Measurements from ENCODE around the gene AGAP1.

The AGAP1 gene

DNA sequence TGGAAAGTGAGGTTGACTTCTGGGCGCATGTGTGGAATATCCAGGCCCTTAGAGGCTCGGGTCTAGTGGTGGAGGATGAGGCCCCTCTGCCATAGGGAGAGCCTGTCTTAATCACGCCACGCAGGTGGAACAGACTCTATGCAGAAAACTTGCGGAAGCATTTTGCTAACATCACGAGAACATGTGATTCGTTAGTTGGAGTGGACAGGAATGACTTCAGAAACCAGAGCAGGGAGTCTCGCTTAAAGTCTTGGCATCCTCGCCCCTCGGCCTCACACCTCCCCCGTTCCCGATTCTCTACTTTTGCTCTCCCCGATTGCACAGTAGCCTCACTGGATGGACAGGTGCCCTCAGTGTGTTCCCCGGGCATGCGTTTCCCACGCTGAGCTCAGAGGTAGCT, 340.9 kb downstream of the AGAP1 start:
- DNase-seq, result no peak

DNA sequence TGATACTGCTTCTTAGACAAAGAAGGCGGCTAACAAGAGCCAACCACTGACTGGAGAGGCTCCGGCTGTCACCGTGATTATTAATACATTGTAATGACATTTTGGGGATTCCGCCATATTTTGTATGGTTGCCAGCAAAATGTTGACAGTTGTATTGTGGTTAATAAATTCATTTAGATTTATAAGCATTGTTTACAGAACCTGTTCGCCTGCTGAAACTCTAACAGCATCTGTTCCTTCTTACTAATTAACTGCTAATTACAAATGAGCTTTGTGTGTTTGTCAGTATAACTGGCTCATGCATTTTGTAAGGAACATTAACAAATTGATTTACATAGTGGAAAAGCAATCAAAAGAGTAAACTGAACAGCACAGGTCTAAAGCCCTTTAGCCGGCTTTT, 342.0 kb downstream of the AGAP1 start:
- no peak for DNase-seq

- no peak for DNase-seq
These were observed 342.7 kb downstream of the AGAP1 start for GRCh38 chr2:235836491-235836911.

GRCh38 chr2:235839226-235839625, 345.4 kb downstream of the AGAP1 start:
- DNase-seq, result no peak

- DNase-seq, result no peak
These were observed 346.1 kb downstream of the AGAP1 start for GRCh38 chr2:235839974-235840373.

DNA sequence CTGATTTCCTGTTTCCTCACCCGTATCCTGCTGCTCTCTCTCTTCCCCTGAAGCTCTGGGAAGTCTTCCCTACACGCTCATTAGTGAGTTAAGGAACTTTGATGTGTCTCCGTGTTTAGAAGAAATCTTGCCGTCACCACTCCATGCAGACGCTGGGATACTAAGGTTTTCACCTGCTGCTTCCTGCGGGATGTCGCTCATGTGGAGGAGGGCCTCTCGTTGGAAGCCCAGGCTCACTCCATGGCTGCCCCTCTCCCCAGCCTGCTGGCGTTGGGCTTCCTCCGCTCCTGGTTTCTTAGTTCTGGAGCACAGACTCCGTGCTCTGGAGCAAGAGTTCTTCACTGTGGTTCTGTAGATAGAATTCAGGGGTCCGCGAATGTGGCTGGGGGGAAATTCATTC, 348.0 kb downstream of the AGAP1 start:
- DNase-seq, result no peak

DNA sequence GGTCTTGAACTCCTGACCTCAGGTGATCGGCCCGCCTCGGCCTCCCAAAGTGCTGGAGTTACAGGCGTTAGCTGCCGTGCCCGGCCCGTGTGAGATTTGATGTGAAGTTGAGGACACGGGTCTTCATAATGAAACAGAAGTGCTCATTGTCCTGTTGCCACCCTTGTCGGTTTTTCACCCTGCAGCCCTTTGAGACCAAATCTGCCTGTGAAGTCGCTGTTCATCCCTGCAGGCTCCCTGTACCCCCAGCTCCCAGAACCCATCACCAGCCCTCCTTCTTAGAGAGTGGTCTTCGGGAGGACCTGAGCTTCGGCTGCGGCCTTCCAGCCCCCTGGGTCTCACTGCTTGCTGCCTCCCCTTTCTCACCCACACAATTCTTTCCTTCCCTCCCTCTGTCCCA, 349.1 kb downstream of the AGAP1 start:
- DNase-seq, result no peak

DNA sequence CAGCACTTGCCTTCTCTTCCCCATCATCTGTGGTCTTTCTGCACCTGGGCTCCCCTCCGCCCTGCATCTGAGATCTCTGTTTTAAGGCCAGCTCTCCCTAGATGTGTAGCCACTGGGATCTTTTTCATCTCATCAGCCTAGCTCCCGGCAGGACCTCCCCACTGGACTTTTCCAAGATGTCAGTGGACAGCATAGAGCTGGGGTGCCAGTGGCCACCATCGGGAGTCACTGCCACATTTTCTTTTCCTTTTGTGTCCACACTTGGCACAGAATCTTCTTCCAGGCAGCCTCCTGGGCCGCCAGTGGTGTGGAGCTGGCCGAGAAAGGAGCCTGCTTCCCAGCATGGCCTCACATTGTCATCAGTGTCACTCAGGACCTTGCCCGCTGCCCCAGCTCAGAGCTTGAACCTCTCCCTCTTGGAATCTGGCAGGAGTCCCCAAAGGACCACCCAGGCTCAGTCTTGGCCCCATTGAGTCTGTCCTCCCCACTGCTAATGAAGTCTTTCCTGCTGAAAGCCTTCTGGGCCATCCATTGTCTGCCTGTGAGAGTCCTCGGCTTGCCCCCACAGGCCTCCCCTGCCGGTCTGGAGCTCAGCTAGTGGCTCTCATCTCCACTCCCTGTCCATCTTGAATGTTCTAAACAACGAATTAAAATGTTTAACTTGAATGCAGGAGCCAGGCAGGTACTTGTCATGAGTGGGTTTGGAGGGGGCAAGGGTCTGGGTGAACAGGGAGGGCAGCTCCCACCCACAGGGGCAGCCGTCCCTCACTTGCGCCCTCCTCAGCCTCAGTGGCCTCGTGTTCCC, 349.9 kb downstream of the AGAP1 start:
- DNase-seq, result no peak

- DNase-seq, result no peak
These were observed 350.7 kb downstream of the AGAP1 start for GRCh38 chr2:235844561-235844960.

DNA sequence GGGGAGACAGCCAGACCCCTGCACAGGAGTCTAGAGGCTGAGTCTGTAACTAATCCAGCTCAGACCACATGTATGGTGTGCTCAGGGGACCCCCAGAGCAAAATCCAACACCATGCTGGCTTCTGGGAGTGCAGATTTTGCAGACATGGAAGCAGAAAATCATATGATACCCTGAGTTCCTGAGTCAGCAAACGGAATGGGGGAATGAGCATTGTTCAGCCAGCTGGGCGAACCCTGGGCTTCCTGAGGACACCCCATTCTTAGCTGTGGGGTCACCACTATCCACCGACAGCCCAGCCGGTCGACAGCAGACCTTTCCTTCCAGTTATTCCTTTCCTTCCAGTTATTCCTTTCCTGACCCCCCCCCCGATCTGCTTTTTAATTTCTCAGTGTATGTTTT, 351.4 kb downstream of the AGAP1 start:
- no peak for DNase-seq

DNA sequence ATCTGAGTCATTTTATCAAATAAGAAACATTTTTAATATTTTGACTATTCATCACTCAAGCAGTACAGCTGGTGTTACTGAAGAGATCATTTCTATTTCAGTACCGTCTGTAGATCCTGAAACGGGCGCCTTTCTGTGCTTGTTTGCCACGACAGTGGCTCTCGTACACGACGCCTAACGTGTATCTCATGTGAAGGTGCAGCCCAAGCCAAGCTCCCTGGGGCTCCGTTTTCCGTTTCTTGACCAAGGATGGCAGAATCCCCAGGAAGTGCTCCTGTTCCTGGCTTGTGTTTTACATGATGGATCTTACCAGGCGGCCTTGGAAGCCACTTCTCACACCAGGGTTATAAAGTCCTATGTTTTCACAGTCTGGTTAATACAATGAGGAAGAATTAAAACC, 353.7 kb downstream of the AGAP1 start:
- no peak for DNase-seq

DNA sequence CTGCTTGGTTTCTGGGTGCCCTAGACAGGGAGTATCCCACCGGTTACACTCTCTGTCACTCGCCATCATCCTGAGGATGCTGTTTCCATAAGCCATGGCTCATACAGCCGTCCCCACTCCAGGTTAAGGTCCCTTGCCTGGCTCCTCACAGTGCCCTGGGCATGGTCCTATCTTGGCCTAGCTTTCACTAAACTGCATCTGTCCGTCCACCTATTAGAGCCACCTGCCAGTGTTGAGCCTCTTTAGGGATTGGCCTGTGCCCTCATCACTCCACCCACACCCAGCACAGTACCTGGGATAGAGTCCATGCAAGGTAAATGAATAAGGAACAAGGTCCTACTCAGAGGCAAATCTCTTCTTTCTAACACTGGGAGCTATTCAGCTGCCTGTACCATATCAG, 354.2 kb downstream of the AGAP1 start:
- no peak for DNase-seq

DNA sequence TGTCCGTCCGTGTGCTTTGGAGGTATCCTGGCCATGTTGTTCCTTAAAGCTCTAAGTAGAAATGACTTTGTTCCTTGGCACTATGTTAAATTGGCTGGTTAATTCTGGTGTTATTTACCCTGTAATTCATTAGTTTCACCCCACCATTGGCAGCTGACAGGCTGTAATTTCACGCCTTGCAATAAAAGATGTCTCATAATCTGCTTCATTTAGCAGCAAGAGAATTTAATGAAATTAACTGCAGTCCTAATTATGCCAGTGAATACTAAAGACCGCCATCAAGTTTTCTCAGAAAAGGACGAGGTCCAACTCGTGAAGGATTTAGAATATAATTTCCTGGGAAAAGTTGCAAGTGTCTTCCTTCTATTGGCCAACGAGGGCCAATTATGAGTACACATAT, 355.1 kb downstream of the AGAP1 start:
- DNase-seq, result no peak

DNA sequence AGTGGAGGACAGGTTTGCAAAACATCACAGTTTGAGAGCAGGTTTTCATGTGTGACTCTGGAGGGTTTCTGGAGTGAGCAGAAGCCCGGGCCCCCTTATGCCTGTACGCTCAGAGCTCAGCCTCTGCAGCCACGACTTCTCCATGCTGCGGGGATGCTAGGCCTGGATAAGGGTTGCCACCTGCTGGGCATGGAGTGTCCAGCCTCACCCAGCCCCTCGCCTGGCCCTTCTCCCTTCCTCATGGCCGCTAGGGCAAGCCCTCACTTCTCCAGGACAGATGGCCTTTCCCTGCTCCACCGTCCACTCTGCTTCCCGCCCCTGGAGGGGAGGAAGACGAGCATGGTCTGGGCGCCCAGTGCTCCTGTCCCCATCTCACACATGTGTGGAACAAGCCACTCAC, 355.6 kb downstream of the AGAP1 start:
- DNase-seq, result no peak

GRCh38 chr2:235850289-235850688, 356.4 kb downstream of the AGAP1 start:
- no peak for DNase-seq

- no peak for DNase-seq
These were observed 357.1 kb downstream of the AGAP1 start for GRCh38 chr2:235850771-235851551.

GRCh38 chr2:235851828-235852525, 358.1 kb downstream of the AGAP1 start:
- no peak for DNase-seq

DNA sequence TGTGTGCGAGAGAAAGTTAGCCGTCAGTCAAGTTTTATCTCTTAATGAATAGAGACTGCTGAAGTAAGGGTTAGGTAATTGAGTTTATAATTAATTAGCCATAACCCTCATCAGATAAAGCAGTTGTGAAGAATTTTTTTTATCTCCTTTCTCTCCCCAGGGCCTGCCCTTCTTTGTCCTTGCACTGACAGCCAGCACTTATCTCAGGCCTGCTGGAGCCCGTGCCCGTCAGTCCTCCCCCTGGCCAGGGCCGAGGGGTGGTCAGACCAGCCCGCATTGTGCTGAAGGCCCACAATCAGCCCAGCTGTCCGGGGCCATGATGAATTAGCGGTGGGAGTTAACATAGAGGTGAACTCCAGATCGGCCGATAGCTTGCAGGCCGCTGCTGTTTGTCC, 358.7 kb downstream of the AGAP1 start:
- no peak for DNase-seq

- no peak for DNase-seq
These were observed 360.4 kb downstream of the AGAP1 start for GRCh38 chr2:235854276-235854675.

DNA sequence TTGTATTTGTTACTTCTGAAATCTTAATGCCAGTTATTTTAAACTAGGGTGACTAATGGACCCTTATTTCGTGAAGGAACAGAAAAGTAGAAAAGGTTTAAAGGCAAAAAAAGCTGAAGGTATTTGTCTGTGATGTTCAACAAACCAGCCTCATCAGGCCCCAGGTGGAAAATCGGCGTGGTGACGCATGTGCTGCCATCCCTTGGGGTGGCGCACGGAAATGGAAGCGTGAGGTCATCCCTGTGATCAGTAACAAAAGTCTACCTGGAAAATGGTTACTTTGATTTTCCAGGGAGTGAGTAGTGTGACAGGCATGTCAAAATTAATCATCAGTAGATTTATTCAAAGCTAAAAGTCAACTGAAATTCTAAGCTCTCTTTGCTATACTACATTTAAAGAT, 361.2 kb downstream of the AGAP1 start:
- DNase-seq, result no peak

GRCh38 chr2:235856151-235856854, 362.5 kb downstream of the AGAP1 start:
- no peak for DNase-seq

DNA sequence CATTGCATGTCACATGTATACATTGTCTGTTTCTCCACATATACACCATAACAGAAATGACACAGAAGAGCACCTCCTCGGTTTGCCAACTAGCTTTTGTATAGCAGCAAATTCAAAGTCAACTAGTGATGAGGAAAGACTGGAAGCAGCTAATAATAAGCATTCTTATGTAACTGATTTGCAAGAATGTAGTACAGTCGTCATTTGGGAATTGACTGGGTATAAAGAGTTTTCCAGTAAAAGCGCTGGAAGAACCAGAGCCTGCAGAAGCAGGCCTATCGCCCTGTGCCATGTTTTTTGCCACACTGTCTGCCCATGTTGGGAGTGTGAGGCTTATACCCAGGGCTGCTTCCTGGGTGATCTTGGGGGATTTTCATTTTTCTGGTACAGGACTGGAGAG, 363.8 kb downstream of the AGAP1 start:
- no peak for DNase-seq

GRCh38 chr2:235858881-235859280, 365.0 kb downstream of the AGAP1 start:
- DNase-seq, result no peak
